GM19240 (cell line): Measurements from ENCODE around the gene DACT2.
"Not testable (repeated sequence)": the region's sequence is repeated elsewhere in the genome, so short reads cannot be mapped to it uniquely, and the experiment has no call there.

Experiments
- DNase-seq: peaks from one replicate; pipeline ENCODE4 v3.0.0; 2011; ENCODE audit warnings: low spot score; ENCODE audit not compliant: insufficient read length

The DACT2 gene

GRCh38 chr6:168319279-168320111 lies at the start of gene DACT2:
Gene DACT2, minus strand, starts transcription at chr6:168319777. Its CDS starts 144 bp downstream, at chr6:168319633.
- DNase-seq: no peak

- DNase-seq: no peak
Measured at GRCh38 chr6:168368936-168369335, 49.4 kb upstream of the DACT2 start.

GRCh38 chr6:168368066-168368820 lies 48.7 kb upstream of the DACT2 start:
- DNase-seq: no peak

- DNase-seq: no peak
Measured at GRCh38 chr6:168367285-168367751, 47.7 kb upstream of the DACT2 start.

GRCh38 chr6:168366473-168366872 lies 46.9 kb upstream of the DACT2 start:
- DNase-seq: no peak

GRCh38 chr6:168365422-168366165 lies 46.0 kb upstream of the DACT2 start:
- DNase-seq: no peak

GRCh38 chr6:168364793-168365421 lies 45.3 kb upstream of the DACT2 start:
- no peak for DNase-seq

GRCh38 chr6:168363811-168364792 lies 44.5 kb upstream of the DACT2 start:
- no peak for DNase-seq

GRCh38 chr6:168363302-168363701 lies 43.7 kb upstream of the DACT2 start:
- no peak for DNase-seq

- no peak for DNase-seq
Measured at GRCh38 chr6:168362276-168362990, 42.9 kb upstream of the DACT2 start.

- DNase-seq: no peak
Measured at GRCh38 chr6:168361766-168362165, 42.2 kb upstream of the DACT2 start.

- no peak for DNase-seq
Measured at GRCh38 chr6:168359794-168360193, 40.2 kb upstream of the DACT2 start.

GRCh38 chr6:168358842-168359420 lies 39.4 kb upstream of the DACT2 start:
- DNase-seq: no peak

- DNase-seq: not testable (repeated sequence)
Measured at GRCh38 chr6:168356872-168357271, 37.3 kb upstream of the DACT2 start.

GRCh38 chr6:168355716-168356522 lies 36.3 kb upstream of the DACT2 start:
- DNase-seq: no peak

- no peak for DNase-seq
Measured at GRCh38 chr6:168354338-168354737, 34.8 kb upstream of the DACT2 start.

GRCh38 chr6:168353041-168353440 lies 33.5 kb upstream of the DACT2 start:
- DNase-seq: no peak

GRCh38 chr6:168352096-168352495 lies 32.5 kb upstream of the DACT2 start:
- DNase-seq: no peak
